Lung (tissue), 12 donors: ENCODE data around the gene USH2A. TPM values are rescaled to one million over a fixed set of nuclear protein-coding genes. Genes with fewer than 3 reads are reported as not detected.

Experiments
- ATAC-seq: fragments of 200-7000 bp; cut with Tn5 transposase; one replicate; pipeline ENCODE4 v1.9.1; 2020; ENCODE audit warnings: moderate number of reproducible peaks; ENCODE audit not compliant: insufficient read depth, low FRiP score
- DNase-seq, 3 donors: peaks; one replicate each; pipeline ENCODE4 v3.0.0-alpha.2; 2013 to 2017
- H3K27ac ChIP-seq, 2 donors: one replicate each; pipeline ENCODE4 v1.5.1; 2013; ENCODE audit warnings: mild to moderate bottlenecking in 2 of 2, moderate library complexity in 2 of 2, control low read depth in 1 of 2, inconsistent platforms in 1 of 2, low read depth in 1 of 2, low read length in 1 of 2
- H3K27me3 ChIP-seq, 3 donors: one replicate each; pipeline ENCODE4 v1.5.1; 2013; ENCODE audit warnings: low read length in 2 of 3; ENCODE audit not compliant: control insufficient read depth in 3 of 3, insufficient read depth in 3 of 3
- H3K36me3 ChIP-seq, 4 donors: one replicate each; pipeline ENCODE4 v1.5.1; 2013; ENCODE audit warnings: low read length in 4 of 4, mild to moderate bottlenecking in 1 of 4, moderate library complexity in 1 of 4; ENCODE audit not compliant: control insufficient read depth in 4 of 4, insufficient read depth in 4 of 4
- H3K4me1 ChIP-seq, 5 donors: one replicate each; pipeline ENCODE4 v1.5.1; 2013; ENCODE audit warnings: low read length in 5 of 5, mild to moderate bottlenecking in 2 of 5, moderate library complexity in 1 of 5; ENCODE audit not compliant: control insufficient read depth in 5 of 5, insufficient read depth in 5 of 5
- H3K4me3 ChIP-seq: one replicate; pipeline ENCODE4 v1.5.1; 2013; ENCODE audit warnings: mild to moderate bottlenecking, control low read depth, moderate library complexity
- H3K9ac ChIP-seq, 2 donors: one replicate each; pipeline ENCODE4 v1.5.1; 2013; ENCODE audit warnings: low read length in 2 of 2, control low read depth in 1 of 2; ENCODE audit not compliant: insufficient read depth in 1 of 2
- H3K9me3 ChIP-seq, 4 donors: one replicate each; pipeline ENCODE4 v1.5.1; 2013; ENCODE audit warnings: low read length in 3 of 4, mild to moderate bottlenecking in 1 of 4, moderate library complexity in 1 of 4; ENCODE audit not compliant: control insufficient read depth in 4 of 4, insufficient read depth in 3 of 4
- CTCF ChIP-seq: IDR thresholded peaks from 2 replicates; pipeline ENCODE4 v1.5.1; 2012; ENCODE audit warnings: mild to moderate bottlenecking; ENCODE audit errors: control extremely low read depth, extremely low read depth
- WGBS, 2 donors: extraction: QIAGEN DNeasy Blood & Tissue Kit; methylation state at CpG; one replicate each; pipeline ENCODE4 v1.1.7; 2013; 5-methylcytosine and 5-hydroxymethylcytosine counted together
- polyA plus RNA-seq, 2 donors: library from polyadenylated mRNA; stranded (reverse); fragments of 200-250 nt; gene quantifications; one replicate each; pipeline ENCODE4 v1.2.1, GENCODE V29; 2013
- total RNA-seq, 2 donors: library from RNA; depleted of rRNA in 1 of 2; stranded (reverse); fragments of >200 nt in 1 of 2; gene quantifications; one replicate each; pipeline ENCODE4 v1.2.1, GENCODE V29; 2014 to 2021
- donor health status: control.
- donor health status: control.
- donor health status: Bipolar disorder and iron deficiency.
- donor health status: healthy.
- donor health status: DM: yes; HTN: yes; CAD: no.

The USH2A gene
- total and polyA plus RNA-seq, 4 donors, result under 0.01 to 0.11 TPM; not detected in 2

- H3K9me3 ChIP-seq, result no peaks in the 10 kb centered on the region
- no peak for TF ChIP-seq CTCF
- no peak overlapping the region for H3K9ac ChIP-seq
- H3K36me3 ChIP-seq, result no peaks in the 10 kb centered on the region
- WGBS, 2 donors, result 78 to 80% methylated on average over 6 of the region's 6 CpGs
- DNase-seq, result no peak
- H3K27me3 ChIP-seq, result peaks cover 0 to 3% (median 0%) of the 10 kb centered on the region in 3 donors
- H3K27ac ChIP-seq, result no peak overlapping the region
- no peaks in the 10 kb centered on the region for H3K4me1 ChIP-seq
- no peak overlapping the region for H3K4me3 ChIP-seq
- no peak for ATAC-seq
Observed at GRCh38 chr1:215845234-215845891, 577.9 kb downstream of the USH2A start.

GRCh38 chr1:215844777-215845176 is 578.5 kb downstream of the USH2A start:
- H3K27me3 ChIP-seq, result peaks cover 0 to 3% (median 0%) of the 10 kb centered on the region in 3 donors
- ATAC-seq (no peak), DNase-seq (no peak)
- H3K9me3 ChIP-seq, result no peaks in the 10 kb centered on the region
- H3K36me3 ChIP-seq, result no peaks in the 10 kb centered on the region
- H3K27ac ChIP-seq, result no peak overlapping the region
- no peak for TF ChIP-seq CTCF
- H3K4me3 ChIP-seq, result no peak overlapping the region
- WGBS, 2 donors, result 83 to 88% methylated on average over 2 of the region's 2 CpGs
- H3K4me1 ChIP-seq, result no peaks in the 10 kb centered on the region
- H3K9ac ChIP-seq, result no peak overlapping the region

- 71 to 80% methylated on average over 4 of the region's 4 CpGs for WGBS, 2 donors
- DNase-seq (no peak), ATAC-seq (no peak)
- Histone ChIP-seq H3K36me3 (no peaks in the 10 kb centered on the region), H3K27me3 (peaks cover 0 to 3% (median 0%) of the 10 kb centered on the region in 3 donors), H3K4me1 (no peaks in the 10 kb centered on the region), H3K9ac (no peak overlapping the region), H3K9me3 (no peaks in the 10 kb centered on the region), H3K4me3 (no peak overlapping the region), H3K27ac (no peak overlapping the region)
- TF ChIP-seq CTCF, result no peak
Observed at GRCh38 chr1:215844266-215844665, 579.0 kb downstream of the USH2A start.

GRCh38 chr1:215842905-215843304 is 580.3 kb downstream of the USH2A start:
- WGBS, 2 donors, result 84 to 88% methylated on average over 3 of the region's 3 CpGs
- TF ChIP-seq CTCF, result no peak
- ATAC-seq (no peak), DNase-seq (no peak)
- H3K4me3 ChIP-seq, result no peak overlapping the region
- no peaks in the 10 kb centered on the region for H3K36me3 ChIP-seq
- H3K27me3 ChIP-seq, result peaks cover 0 to 3% (median 0%) of the 10 kb centered on the region in 3 donors
- H3K4me1 ChIP-seq, result no peaks in the 10 kb centered on the region
- H3K9ac ChIP-seq, result no peak overlapping the region
- no peaks in the 10 kb centered on the region for H3K9me3 ChIP-seq
- H3K27ac ChIP-seq, result no peak overlapping the region
